NOMO-1 treated with DMSO at 0.1 percent for 48 hours (cell line): ENCODE results near the gene PIPOX.

Experiments used
- DNase-seq: peaks from one replicate; lab custom pipeline; 2025; ENCODE audit not compliant: unreplicated experiment; lab: John Stamatoyannopoulos, UW

PIPOX gene

GRCh38 chr17:29046473-29046839 lies 3.5 kb downstream of the PIPOX start:
- DNase-seq, result no peak

- DNase-seq, result no peak
These were observed 5.8 kb downstream of the PIPOX start for GRCh38 chr17:29048440-29049368.

GRCh38 chr17:29049541-29050145 lies 6.7 kb downstream of the PIPOX start:
- DNase-seq, result no peak

GRCh38 chr17:29050176-29050575 lies 7.2 kb downstream of the PIPOX start:
- DNase-seq, result no peak

GRCh38 chr17:29051194-29051593 lies 8.3 kb downstream of the PIPOX start:
- DNase-seq, result no peak

- DNase-seq, result no peak
These were observed 8.8 kb downstream of the PIPOX start for GRCh38 chr17:29051731-29052130.

- no peak for DNase-seq
These were observed 11.9 kb downstream of the PIPOX start for GRCh38 chr17:29054835-29055234.

GRCh38 chr17:29057361-29057760 lies 14.4 kb downstream of the PIPOX start:
- no peak for DNase-seq

- no peak for DNase-seq
These were observed 15.4 kb downstream of the PIPOX start for GRCh38 chr17:29058391-29058790.

GRCh38 chr17:29059281-29059680 lies 16.3 kb downstream of the PIPOX start:
- no peak for DNase-seq

GRCh38 chr17:29060475-29060874 lies 17.5 kb downstream of the PIPOX start:
- no peak for DNase-seq

GRCh38 chr17:29061036-29061435 lies 18.1 kb downstream of the PIPOX start:
- DNase-seq, result no peak

GRCh38 chr17:29062215-29062614 lies 19.3 kb downstream of the PIPOX start:
- no peak for DNase-seq

GRCh38 chr17:29063992-29064391 lies 21.1 kb downstream of the PIPOX start:
- DNase-seq, result peak; percentile 9

- no peak for DNase-seq
These were observed 23.1 kb downstream of the PIPOX start for GRCh38 chr17:29066047-29066446.

GRCh38 chr17:29066606-29067005 lies 23.7 kb downstream of the PIPOX start:
- DNase-seq, result no peak

GRCh38 chr17:29068818-29069217 lies 25.9 kb downstream of the PIPOX start:
- no peak for DNase-seq

GRCh38 chr17:29069526-29070041 lies 26.6 kb downstream of the PIPOX start:
- peak; percentile 54 for DNase-seq

- no peak for DNase-seq
These were observed 27.4 kb downstream of the PIPOX start for GRCh38 chr17:29070308-29070707.

GRCh38 chr17:29070781-29071180 lies 27.8 kb downstream of the PIPOX start:
- DNase-seq, result no peak

GRCh38 chr17:29071303-29071702 lies 28.4 kb downstream of the PIPOX start:
- no peak for DNase-seq

- no peak for DNase-seq
These were observed 30.1 kb downstream of the PIPOX start for GRCh38 chr17:29073045-29073444.
